ENCODE measurements around the gene ITPR2.

- TF ChIP-seq CTCF (conservative IDR thresholded peaks at IDR 0.05): no peak
- TF ChIP-seq EZH2 (IDR thresholded peaks at IDR 0.05; ENCODE audit: low read depth): no peak
These were observed 41.6 kb downstream of the ITPR2 start for GRCh38 chr12:26791301-26791791.

Data from PC-9 (cell line).